Dermis blood vessel endothelial cell (primary cell): ENCODE measurements around the gene CMTM8. TPM values are rescaled to one million over a fixed set of nuclear protein-coding genes. Genes with fewer than 3 reads are reported as not detected.
"Not testable (repeated sequence)": the region's sequence is repeated elsewhere in the genome, so short reads cannot be mapped to it uniquely, and the experiment has no call there.

ENCODE experiments used
- DNase-seq: peaks from one replicate; pipeline ENCODE4 v3.0.0; 2010
- total RNA-seq: library from RNA; depleted of rRNA; stranded (reverse); fragments of >200 nt; gene quantifications from 2 replicates; pipeline ENCODE4 v1.2.3, GENCODE V29; 2014

The CMTM8 gene
- total RNA-seq, 1 donor from 2014 or later = 4.3 TPM

GRCh38 chr3:32383136-32383711 is 144.7 kb downstream of the CMTM8 start:
- no peak for DNase-seq

DNA sequence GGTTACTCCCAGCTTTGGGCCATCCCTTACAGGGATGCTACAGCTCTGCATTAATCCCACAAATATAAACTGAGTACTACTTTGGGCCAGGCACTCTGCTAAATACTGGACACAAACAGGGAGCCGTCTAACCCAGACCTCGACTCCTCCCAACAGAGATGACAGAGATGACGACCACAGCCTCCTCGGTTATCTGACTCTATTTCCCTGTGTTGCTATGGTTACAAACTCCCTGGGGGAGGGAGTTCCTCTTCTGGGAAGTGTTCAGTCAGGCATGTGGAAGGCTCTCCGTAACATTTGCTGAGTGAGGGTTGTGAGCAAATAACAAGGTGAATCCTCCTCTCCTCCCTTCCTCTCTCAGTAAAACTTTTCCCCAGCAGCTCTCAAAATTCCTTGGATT is 146.5 kb downstream of the CMTM8 start:
- no peak for DNase-seq

- DNase-seq = no peak
These were observed 149.0 kb downstream of the CMTM8 start for GRCh38 chr3:32387512-32387911.

DNA sequence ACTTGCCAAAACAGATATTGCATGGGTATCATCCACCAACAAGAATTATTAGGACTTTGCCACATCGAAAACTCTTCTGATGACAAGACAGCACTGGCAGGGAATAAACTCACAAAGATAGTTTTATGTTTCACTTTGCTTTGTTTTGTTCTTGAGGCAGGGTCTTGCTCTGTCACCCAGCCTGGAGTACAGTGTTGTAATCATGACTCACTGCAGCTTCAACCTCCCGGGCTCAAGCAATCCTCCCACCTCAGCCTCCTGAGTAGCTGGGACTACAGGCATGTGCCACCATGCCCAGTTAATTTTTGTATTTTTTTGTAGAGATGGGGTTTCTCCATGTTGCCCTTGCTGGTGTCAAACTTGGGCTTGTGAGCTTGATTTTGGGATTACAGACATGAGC is 151.1 kb downstream of the CMTM8 start:
- DNase-seq = not testable (repeated sequence)

DNA sequence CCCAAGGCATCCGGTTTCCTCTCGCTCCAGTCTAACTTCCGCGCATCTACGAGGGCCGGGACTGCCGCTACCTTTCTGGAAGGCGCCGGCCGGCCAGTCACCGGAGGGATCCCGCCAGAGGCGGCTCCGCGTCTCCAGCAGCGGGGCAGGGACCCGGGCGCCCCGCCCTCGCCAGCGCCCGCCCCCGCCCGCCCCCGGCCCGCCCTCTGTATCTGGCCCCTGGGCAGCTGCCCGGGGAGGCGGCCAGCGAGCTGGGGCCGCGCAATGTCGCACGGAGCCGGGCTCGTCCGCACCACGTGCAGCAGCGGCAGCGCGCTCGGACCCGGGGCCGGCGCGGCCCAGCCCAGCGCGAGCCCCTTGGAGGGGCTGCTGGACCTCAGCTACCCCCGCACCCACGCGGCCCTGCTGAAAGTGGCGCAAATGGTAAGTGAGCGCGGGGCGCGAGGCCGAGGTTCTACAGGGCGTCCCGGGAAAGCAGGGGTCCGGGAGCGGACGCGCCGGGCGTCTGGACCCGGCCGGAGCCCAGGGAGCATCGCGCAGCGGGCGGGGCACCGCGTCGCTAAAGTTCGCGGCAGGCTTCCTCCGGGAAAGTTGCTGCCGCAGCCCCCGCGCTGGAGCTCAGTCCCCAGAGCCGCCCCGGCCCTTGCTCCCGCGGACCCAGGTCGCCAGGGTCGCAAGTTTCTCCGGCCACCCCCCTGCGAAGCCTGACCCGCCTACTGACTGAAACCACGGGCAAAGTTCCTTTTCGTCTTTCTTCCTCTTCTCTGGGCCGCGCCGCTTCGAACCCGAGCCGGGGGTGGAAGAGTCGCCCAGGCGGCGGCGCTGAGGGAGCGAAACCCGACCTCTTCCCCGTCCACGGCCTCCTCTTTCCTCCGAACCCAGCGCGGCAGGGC is 153.4 kb downstream of the CMTM8 start, which contains the start of gene CMTM7:
Gene CMTM7 (plus strand): TSS at position 211 of the 893 bp plus-strand sequence. CDS start 54 bp downstream, at position 265.
- DNase-seq = peak; percentile 72

GRCh38 chr3:32392536-32393302 is 154.2 kb downstream of the CMTM8 start:
- DNase-seq = peak; percentile 65

GRCh38 chr3:32395496-32395895 is 157.0 kb downstream of the CMTM8 start:
- no peak for DNase-seq

DNA sequence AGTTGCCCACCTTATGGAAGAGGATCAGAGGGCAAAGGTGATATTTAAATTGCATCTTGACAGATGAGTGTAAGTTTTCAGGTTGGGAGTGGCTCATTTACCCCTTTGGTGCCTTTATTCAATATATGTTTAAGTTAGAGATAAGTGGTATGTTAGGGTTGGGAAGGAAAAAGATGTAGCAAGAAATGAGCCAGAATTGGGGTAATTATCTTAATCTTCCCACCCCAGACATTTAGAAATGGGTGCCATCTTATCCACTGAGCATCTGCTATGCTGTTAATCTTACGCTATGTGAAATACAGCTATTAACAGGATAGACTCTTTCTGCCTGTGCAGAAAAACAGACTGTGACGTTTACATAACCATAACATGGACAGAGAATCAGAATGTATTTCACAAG is 159.5 kb downstream of the CMTM8 start:
- DNase-seq = no peak

DNA sequence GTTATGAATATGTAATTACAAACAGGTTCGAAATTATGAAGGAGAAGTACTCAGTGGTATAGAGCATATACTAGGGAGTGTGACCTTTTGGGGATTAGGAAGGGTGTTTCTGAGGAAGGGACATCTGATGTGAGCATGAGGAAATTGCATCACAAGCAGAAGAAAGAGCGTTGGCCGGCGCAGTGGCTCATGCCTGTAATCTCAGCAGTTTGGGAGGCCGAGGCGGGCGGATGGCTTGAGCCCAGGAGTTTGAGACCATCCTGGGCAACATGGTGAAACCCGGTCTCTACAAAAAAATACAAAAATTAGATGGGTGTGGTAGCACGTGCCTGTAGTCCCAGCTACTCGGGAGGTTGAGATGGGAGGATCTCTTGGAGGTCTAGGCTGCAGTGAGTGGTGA is 160.1 kb downstream of the CMTM8 start:
- DNase-seq = no peak

GRCh38 chr3:32399030-32399620 is 160.6 kb downstream of the CMTM8 start:
- peak; percentile 83 for DNase-seq

- no peak for DNase-seq
These were observed 162.6 kb downstream of the CMTM8 start for GRCh38 chr3:32401126-32401525.

DNA sequence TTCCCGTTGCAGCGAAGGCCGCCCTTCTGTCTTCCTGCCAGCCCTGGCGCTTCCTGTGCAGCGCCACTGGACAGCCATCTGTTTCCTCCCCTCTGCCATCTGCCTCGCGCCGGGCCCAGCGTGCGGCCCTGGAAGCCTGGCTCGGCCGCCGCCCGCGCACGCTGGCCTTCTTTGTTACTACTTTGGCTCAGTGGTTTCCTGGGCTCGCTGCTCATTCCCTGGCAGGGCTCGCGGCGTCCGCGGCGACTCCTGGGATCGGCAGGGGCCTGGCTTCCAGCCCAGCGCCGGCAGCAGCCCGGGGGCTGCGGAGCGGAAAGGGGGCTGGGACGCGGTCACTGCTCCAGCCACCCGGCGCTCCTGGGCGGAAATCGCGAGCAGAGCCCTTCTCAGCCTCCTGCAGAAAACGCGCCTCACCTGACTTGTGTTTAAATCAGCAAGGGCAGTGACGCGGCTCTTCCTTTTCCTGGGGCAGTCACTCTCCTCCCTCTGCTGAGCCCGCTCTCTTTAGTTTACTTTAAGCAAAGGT is 163.1 kb downstream of the CMTM8 start:
- peak; percentile 96 for DNase-seq

DNA sequence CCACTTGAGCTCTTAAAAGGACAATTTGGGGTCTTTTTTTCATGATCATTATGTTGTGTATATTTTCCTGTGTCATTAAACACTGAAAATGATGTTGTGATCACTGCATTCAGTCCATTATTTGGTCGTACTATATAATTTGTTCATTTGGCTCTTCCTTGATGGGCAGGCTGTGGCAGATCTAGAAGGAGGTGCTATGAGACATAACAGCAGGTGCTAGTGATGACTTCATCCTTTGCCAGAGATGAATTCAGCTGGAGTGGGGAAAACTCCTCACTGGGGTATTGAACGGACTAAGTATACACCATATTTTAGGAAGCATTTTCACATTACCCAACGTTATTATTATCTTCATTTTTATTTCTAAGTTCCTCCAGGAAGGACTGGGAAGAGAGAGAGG is 165.2 kb downstream of the CMTM8 start:
- peak; percentile 51 for DNase-seq

DNA sequence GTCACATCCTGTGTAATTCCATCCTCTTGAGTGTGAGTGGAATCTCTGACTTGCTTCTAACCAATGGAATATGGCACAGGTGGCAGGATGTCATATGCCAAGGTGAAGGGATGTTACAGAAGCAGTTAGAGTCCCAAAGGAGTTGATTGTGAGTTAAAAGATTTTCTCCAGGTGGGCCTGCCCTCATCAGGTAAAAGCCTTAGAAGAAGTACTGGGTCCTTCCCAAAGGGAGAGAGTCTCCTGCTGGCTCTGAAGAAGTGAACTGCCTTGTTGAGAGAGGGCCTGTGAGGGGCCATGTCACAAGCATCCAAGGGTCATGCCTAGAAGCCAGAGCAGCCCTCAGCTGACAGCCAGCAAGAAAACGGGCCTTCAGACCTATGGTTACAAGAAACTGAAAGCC is 166.2 kb downstream of the CMTM8 start:
- no peak for DNase-seq

GRCh38 chr3:32405155-32405554 is 166.7 kb downstream of the CMTM8 start:
- DNase-seq = no peak

GRCh38 chr3:32405711-32406323 is 167.3 kb downstream of the CMTM8 start:
- peak; percentile 30 for DNase-seq

GRCh38 chr3:32406486-32407408 is 168.3 kb downstream of the CMTM8 start:
- DNase-seq = no peak

DNA sequence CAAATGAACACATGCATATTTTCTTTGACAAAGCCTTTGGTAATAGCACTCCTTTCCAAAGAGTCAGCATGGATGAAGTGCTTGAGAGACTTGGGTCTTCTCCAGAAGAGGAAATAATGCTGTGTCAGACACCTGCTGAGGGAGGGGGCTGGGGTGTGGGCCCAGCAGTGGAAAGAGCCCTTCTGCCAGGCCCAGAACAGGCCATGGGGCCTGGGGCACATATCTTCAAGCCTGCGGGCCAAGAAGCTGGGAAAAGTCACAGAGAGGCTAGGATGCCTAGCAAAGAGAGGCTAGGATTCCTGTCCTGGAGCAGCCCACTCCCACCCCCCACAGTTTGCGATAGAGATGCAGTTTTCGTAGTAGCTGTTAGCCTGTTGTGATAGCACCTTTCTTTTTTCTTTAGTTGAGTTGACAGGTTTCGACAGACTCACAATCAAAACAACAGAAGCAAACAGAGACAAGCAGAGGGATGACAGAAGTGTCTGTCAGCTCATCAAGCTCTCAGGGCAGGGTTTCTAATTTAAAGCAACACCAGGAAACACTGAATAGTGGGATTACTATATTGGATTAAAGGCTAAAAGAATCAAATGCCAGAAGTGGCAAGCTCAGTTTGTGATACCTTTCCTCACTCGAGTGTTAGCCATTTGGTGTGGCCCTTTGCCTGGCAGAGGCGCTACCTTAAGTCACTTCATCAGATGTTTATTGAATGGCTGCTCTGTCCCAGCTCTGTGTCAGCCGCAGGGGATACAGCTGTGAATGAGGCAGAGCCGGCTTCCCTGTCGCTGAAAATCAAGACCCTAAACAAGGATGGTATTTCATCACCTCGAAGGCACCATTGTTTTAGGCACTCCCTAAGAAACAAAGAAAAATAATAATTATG is 172.1 kb downstream of the CMTM8 start:
- no peak for DNase-seq

DNA sequence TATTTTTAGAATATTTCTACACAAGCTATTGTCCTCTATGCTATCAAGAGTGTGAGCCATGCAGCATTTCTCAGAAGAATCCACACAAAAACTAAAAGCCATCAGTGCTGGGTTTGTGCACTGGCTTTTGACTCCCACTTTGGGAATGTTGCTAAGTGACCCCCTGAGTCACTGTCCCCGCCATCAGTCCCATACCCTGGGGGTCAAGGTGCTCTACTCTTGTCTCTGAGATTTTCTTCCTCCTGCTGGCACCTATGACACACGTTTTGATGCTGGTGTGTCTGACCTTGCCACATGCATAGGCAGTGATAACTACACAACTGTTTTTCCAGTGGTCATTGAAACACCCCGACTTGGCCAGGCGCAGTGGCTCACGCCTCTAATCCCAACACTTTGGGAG is 173.0 kb downstream of the CMTM8 start:
- no peak for DNase-seq

DNA sequence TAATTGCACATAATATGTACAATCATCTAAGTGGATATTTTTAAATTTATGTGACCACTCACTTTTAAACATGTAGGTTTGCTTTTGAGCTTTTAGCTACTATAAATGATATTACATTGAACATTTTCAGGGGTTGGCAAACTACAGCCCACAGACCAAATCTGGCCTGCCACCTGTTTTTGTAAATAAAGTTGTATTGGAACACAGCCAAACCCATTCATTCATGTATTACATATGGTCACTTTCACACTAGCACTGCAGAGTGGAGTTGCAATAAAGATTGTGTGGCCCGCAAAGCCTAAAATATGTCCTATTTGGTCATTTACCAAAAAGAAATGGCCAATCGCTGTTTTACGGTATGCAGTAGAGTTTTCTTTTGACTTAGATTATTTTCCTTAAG is 174.4 kb downstream of the CMTM8 start:
- DNase-seq = peak; percentile 59
